ENCODE measurements around the gene CD300LB. TPM values are rescaled to one million over a fixed set of nuclear protein-coding genes. Genes with fewer than 3 reads are reported as not detected.

Gene CD300LB
- total RNA-seq, 1 donor from 2014 or later, result not detected

- no peaks in the 10 kb centered on the region for H3K36me3 Mint-ChIP-seq (ENCODE audit: low read depth)
- POLR2A ChIA-PET, result no interaction called here
- H3K9me3 Mint-ChIP-seq, result no peaks in the 10 kb centered on the region
- H3K4me3 Mint-ChIP-seq, result no peak overlapping the region
- no peak for TF ChIP-seq CTCF (IDR thresholded peaks at IDR 0.05)
- H3K27me3 Mint-ChIP-seq, result peaks cover 6% of the 10 kb centered on the region
- CTCF ChIA-PET, result interaction anchor here (1.1 kb wide), 1 partner anchor 15 kb away, joined by 3 read pairs; no protein-coding TSS in a partner anchor
- DNase-seq (no peak), ATAC-seq (ENCODE audit: low read depth) (no peak)
- peaks cover 3% of the 10 kb centered on the region for H3K4me1 Mint-ChIP-seq
- H3K27ac Mint-ChIP-seq, result no peak overlapping the region
- intact Hi-C loops (cut with micrococcal nuclease), result no loop called here
These were observed 19.3 kb upstream of the CD300LB start for GRCh38 chr17:74550602-74551001.

- intact Hi-C loops (cut with micrococcal nuclease), result no loop called here
- H3K4me3 Mint-ChIP-seq, result no peak overlapping the region
- POLR2A ChIA-PET, result no interaction called here
These were observed 18.1 kb upstream of the CD300LB start for GRCh38 chr17:74549343-74549742.

GRCh38 chr17:74547736-74548135 lies 16.5 kb upstream of the CD300LB start:
- TF ChIP-seq CTCF (IDR thresholded peaks at IDR 0.05), result no peak
- intact Hi-C loops (cut with micrococcal nuclease), result no loop called here
- Mint-ChIP-seq H3K36me3 (ENCODE audit: low read depth) (no peaks in the 10 kb centered on the region), H3K4me1 (peaks cover 4% of the 10 kb centered on the region), H3K27me3 (peaks cover 6% of the 10 kb centered on the region), H3K27ac (no peak overlapping the region), H3K9me3 (no peaks in the 10 kb centered on the region), H3K4me3 (no peak overlapping the region)
- DNase-seq (no peak), ATAC-seq (ENCODE audit: low read depth) (no peak)
- CTCF ChIA-PET, result no interaction called here
- POLR2A ChIA-PET, result no interaction called here

More at GRCh38 chr17:74549343-74549742, 18.1 kb upstream of the CD300LB start:
- peaks cover 4% of the 10 kb centered on the region for H3K4me1 Mint-ChIP-seq
- TF ChIP-seq CTCF (IDR thresholded peaks at IDR 0.05), result no peak
- no peak overlapping the region for H3K27ac Mint-ChIP-seq
- peaks cover 6% of the 10 kb centered on the region for H3K27me3 Mint-ChIP-seq
- DNase-seq (no peak), ATAC-seq (ENCODE audit: low read depth) (no peak)
- CTCF ChIA-PET, result no interaction called here
- H3K36me3 Mint-ChIP-seq (ENCODE audit: low read depth), result no peaks in the 10 kb centered on the region
- no peaks in the 10 kb centered on the region for H3K9me3 Mint-ChIP-seq

- ChIA-PET POLR2A (no interaction called here), CTCF (no interaction called here)
- ATAC-seq (ENCODE audit: low read depth) (no peak), DNase-seq (no peak)
- Mint-ChIP-seq H3K27ac (no peak overlapping the region), H3K4me3 (no peak overlapping the region), H3K36me3 (ENCODE audit: low read depth) (no peaks in the 10 kb centered on the region), H3K9me3 (no peaks in the 10 kb centered on the region), H3K27me3 (peaks cover 8% of the 10 kb centered on the region), H3K4me1 (peaks cover 4% of the 10 kb centered on the region)
- no peak for TF ChIP-seq CTCF (IDR thresholded peaks at IDR 0.05)
- intact Hi-C loops (cut with micrococcal nuclease), result no loop called here
These were observed 16.0 kb upstream of the CD300LB start for GRCh38 chr17:74547264-74547663.

GRCh38 chr17:74546586-74546985 lies 15.3 kb upstream of the CD300LB start:
- ATAC-seq (ENCODE audit: low read depth) (no peak), DNase-seq (no peak)
- Mint-ChIP-seq H3K36me3 (ENCODE audit: low read depth) (no peaks in the 10 kb centered on the region), H3K27me3 (peaks cover 8% of the 10 kb centered on the region), H3K4me3 (no peak overlapping the region), H3K27ac (no peak overlapping the region), H3K9me3 (no peaks in the 10 kb centered on the region), H3K4me1 (peaks cover 4% of the 10 kb centered on the region)
- TF ChIP-seq CTCF (IDR thresholded peaks at IDR 0.05), result no peak
- ChIA-PET POLR2A (no interaction called here), CTCF (no interaction called here)
- intact Hi-C loops (cut with micrococcal nuclease), result no loop called here
